ENCODE data around the gene TSPAN16.
"Not testable (repeated sequence)": the region's sequence is repeated elsewhere in the genome, so short reads cannot be mapped to it uniquely, and the experiment has no call there.

The TSPAN16 gene

DNA sequence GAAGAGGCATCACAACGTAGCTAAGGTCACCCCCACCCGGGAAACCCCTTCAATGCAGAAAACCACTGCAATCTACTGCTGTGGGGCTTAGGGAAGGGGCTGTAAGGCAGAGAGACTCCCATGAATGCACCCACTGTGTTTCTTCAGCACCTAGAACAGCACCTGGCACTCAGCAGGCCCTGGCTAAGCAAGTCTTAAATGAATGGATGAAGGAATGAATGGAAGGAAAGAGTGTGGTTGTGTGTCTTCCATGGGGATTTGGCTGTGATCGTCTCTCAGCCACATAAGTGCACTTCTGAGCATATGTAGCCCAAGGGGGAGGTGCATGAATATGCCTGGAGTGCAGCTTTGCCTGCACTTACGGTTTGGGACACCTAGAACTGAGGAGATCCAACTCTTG lies 53.2 kb downstream of the TSPAN16 start:
- TF ChIP-seq, protein P1, sequence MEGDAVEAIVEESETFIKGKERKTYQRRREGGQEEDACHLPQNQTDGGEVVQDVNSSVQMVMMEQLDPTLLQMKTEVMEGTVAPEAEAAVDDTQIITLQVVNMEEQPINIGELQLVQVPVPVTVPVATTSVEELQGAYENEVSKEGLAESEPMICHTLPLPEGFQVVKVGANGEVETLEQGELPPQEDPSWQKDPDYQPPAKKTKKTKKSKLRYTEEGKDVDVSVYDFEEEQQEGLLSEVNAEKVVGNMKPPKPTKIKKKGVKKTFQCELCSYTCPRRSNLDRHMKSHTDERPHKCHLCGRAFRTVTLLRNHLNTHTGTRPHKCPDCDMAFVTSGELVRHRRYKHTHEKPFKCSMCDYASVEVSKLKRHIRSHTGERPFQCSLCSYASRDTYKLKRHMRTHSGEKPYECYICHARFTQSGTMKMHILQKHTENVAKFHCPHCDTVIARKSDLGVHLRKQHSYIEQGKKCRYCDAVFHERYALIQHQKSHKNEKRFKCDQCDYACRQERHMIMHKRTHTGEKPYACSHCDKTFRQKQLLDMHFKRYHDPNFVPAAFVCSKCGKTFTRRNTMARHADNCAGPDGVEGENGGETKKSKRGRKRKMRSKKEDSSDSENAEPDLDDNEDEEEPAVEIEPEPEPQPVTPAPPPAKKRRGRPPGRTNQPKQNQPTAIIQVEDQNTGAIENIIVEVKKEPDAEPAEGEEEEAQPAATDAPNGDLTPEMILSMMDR (IDR thresholded peaks at IDR 0.05; ENCODE audit: insufficient read depth, low read depth, low read length, missing control alignments) = no peak
- no peak overlapping the region for H3K4me3 ChIP-seq (ENCODE audit: low read length)
- no peak for DNase-seq (ENCODE audit: low read depth)

DNA sequence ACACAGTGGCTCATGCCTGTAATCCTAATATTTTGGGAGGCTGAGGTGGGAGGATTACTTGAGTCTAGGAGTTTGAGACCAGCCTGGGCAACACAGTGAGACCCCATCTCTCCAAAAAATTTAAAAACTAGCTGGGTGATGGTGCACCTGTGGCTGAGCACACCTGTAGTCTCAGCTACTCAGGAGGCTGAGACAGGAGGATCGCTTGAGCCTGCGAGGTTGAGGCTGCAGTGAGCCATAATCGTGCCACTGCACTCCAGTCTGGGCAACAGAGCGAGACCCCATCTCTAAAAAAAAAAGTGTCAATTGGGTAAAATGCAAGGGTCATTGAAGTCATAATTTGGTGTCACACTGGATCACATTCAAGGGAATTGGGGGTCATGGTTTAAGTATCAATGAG lies 58.1 kb downstream of the TSPAN16 start:
- H3K4me3 ChIP-seq (ENCODE audit: low read length); DNase-seq (ENCODE audit: low read depth): not testable (repeated sequence)

DNA sequence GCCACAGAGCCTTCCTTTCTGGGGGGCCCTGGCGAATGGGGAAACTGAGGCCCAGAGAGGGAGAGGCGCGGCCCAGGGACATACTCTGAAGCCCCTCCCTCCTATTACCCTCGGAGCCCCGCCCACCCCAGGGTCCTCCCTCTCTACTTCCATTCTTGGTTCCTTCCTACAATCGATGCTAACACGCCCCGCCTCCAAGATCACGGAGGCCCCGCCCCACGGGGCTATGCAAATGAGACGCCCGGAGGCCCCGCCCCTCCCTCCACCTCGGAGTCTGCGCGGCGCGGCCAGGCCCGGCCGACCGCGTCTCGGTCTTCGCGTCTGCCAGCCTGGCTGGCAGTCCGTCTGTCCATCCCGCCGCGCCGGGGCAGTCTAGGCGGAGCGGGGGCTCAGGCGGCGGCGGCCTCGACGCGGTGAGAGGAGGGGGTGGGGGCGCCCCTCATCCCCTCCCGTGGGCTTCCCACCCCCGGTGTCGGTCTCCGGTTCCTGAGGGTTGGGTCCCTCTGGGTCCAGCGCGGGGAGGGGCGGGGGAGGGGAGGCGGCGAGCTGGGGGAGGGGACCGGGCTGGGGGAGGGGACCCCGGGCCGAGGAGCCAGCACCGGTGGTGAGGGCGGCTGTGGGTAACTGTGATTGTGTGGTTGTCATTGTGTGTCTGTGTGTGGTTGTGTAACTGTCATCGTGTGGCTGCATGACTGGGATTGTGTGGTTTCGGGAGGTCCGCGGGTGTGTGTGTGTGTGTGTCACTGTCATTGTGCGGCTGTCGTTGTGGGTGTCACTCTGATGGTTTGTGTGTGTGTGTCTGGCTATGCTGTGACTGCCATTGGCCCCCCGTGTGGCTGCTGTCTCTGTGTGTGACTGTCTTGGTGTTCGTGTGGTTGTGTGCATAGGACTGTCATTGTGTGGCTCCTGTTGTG lies 59.5 kb downstream of the TSPAN16 start, which contains the start of gene PLPPR2:
PLPPR2 (plus strand) TSS at position 273 of the 914 bp plus-strand sequence. CDS start 2,242 bp downstream, outside the sequence.
- peak; percentile 90 for DNase-seq (ENCODE audit: low read depth)
- TF ChIP-seq, protein P1 (IDR thresholded peaks at IDR 0.05; ENCODE audit: insufficient read depth, low read depth, low read length, missing control alignments) = no peak
- peak within 1 kb of the TSS; percentile 63 for H3K4me3 ChIP-seq (ENCODE audit: low read length)

DNA sequence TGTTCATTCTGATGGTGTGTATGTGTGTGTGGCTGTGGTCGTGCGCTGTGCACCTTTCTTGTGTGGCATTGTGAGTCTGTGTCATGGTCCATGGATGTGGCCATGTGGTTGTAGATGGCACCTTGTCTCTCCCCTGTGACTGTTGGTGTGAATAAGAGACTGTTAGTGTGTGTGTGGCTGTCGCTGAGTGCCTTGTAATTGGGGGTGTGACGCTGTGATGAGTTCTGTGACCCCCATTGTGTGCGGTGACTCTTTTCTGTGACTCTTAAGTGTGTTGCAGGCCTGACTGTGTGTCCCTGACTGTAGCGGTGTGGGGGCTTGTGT lies 60.1 kb downstream of the TSPAN16 start:
- peak overlapping the region; percentile 63 for H3K4me3 ChIP-seq (ENCODE audit: low read length)
- TF ChIP-seq, protein P1 (IDR thresholded peaks at IDR 0.05; ENCODE audit: insufficient read depth, low read depth, low read length, missing control alignments) = no peak
- DNase-seq (ENCODE audit: low read depth) = no peak

DNA sequence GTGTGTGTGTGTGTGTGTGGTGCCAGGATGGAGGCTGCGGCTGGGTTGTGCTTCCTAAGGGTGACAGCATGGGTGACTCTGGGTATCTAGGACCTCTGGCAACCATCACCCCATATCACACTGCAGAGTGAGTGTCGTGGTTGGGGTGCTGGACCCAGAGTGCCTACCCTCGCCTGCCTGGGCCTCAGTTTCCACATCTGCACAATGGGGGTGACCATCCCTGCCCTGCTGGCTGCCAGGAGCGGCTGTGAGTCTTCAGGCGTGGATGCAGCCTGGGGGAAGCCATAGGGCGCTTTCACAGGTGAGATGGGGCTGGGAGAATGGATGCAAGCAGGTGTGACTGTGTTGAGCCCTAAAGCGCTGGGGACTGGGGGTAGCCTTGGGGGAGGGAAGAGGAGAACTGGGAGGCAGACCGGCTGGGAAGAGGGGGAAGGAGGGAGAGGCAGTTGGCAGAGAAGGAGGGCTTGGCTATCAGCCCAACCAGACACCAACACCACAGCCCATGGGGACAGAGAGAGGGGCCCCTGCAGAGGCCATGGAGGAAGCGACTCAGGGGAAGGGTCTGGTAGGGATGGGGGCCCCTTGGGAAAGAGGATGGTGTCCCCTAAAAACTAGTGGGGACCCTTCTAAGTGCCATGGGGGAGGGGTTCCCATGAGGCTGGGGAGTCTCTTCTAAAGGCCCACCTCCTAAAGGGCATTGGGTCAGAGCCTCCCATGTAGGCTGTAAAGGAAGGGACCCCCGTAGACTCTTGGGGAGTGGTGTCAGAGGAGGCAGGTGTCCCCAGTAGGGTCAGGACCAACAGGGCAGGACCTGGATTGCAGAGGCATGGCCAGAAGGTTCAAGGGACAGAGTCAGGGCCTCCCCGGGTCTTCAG lies 61.0 kb downstream of the TSPAN16 start:
- no peak overlapping the region for H3K4me3 ChIP-seq (ENCODE audit: low read length)
- DNase-seq (ENCODE audit: low read depth) = no peak
- TF ChIP-seq, protein P1 (IDR thresholded peaks at IDR 0.05; ENCODE audit: insufficient read depth, low read depth, low read length, missing control alignments) = no peak

DNA sequence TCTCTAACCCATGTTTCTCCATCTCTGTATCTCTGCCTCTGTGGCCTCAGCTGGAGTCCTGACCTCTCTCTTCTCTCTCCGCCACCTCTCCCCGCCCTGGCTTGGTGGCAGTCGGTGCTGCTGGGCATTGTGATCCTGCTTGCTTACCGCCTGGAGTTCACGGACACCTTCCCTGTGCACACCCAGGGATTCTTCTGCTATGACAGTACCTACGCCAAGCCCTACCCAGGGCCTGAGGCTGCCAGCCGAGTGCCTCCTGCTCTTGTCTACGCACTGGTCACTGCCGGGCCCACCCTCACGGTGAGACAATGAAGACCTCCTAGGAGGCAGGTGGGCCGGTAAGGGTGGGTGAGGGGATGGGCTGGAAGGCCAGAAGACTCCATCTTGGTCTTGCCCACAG lies 63.5 kb downstream of the TSPAN16 start:
- TF ChIP-seq, protein P1 (IDR thresholded peaks at IDR 0.05; ENCODE audit: insufficient read depth, low read depth, low read length, missing control alignments) = no peak
- DNase-seq (ENCODE audit: low read depth) = peak; percentile 53
- no peak overlapping the region for H3K4me3 ChIP-seq (ENCODE audit: low read length)
